ENCODE results near the gene UBE2J2. TPM values are rescaled to one million over a fixed set of nuclear protein-coding genes. Genes with fewer than 3 reads are reported as not detected.

UBE2J2 gene
- total RNA-seq, 1 donor, result 32.6 TPM

DNA sequence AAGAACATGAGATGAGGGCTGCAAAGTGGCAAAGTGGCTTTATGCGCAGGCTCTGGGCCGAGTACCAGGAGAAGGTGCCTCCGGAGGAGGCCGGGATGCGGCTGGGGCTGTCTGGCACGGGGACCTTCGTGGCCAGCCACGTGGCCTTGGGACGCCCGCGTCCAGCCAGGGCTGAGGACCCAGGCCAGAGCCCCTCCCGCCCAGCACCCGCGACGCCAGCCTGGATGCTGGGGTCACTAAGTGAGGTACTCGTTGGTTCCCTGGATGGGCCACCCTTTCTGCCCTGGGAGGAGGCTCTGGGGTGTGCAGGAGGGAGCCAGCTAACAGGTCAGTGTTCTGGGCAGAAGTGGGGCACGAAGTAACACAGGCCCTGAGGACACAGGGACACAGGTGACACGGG is 19.2 kb upstream of the UBE2J2 start:
- DNase-seq (ENCODE audit: insufficient read length, low spot score, missing footprints), result no peak
- H3K79me2 ChIP-seq (ENCODE audit: insufficient read depth, low read length), result no peaks in the 10 kb centered on the region
- peaks cover 11% of the 10 kb centered on the region for H4K20me1 ChIP-seq (ENCODE audit: insufficient read depth, low read length)
- H3K27me3 ChIP-seq (ENCODE audit: insufficient read depth, low read length), result no peaks in the 10 kb centered on the region
- peaks cover 5% of the 10 kb centered on the region for H3K4me1 ChIP-seq (ENCODE audit: insufficient read depth, low read length)
- H3K4me2 ChIP-seq (ENCODE audit: insufficient read depth, low read length), result no peak overlapping the region
- H3K4me3 ChIP-seq (ENCODE audit: insufficient read depth, low read length), result no peak overlapping the region
- H3K36me3 ChIP-seq (ENCODE audit: insufficient read depth, low read length), result no peaks in the 10 kb centered on the region
- H2AFZ ChIP-seq (ENCODE audit: low read length), result no peak overlapping the region
- TF ChIP-seq, protein P1, sequence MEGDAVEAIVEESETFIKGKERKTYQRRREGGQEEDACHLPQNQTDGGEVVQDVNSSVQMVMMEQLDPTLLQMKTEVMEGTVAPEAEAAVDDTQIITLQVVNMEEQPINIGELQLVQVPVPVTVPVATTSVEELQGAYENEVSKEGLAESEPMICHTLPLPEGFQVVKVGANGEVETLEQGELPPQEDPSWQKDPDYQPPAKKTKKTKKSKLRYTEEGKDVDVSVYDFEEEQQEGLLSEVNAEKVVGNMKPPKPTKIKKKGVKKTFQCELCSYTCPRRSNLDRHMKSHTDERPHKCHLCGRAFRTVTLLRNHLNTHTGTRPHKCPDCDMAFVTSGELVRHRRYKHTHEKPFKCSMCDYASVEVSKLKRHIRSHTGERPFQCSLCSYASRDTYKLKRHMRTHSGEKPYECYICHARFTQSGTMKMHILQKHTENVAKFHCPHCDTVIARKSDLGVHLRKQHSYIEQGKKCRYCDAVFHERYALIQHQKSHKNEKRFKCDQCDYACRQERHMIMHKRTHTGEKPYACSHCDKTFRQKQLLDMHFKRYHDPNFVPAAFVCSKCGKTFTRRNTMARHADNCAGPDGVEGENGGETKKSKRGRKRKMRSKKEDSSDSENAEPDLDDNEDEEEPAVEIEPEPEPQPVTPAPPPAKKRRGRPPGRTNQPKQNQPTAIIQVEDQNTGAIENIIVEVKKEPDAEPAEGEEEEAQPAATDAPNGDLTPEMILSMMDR (IDR thresholded peaks at IDR 0.05; ENCODE audit: extremely low read depth, low read depth, low read length), result no peak
- H3K27ac ChIP-seq (ENCODE audit: low read depth, low read length), result no peak overlapping the region
- no peaks in the 10 kb centered on the region for H3K9me3 ChIP-seq (ENCODE audit: low read depth, low read length)

DNA sequence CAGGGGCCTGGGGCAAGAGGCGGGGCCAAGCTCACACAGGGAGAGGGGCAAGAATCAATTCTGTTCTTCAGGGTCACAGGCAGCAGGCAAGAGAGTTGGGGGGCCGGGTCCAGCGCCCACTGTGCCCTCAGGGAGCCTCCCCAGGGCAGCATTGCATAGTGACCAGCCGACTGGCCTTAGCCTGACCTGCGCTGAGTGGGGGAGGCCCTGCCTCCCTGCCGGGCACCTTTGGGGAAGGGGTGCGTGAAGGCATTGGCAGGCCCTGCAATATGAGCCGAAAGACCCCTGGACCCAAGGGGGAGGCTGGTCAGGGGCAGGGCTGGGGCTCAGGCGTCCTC is 18.8 kb upstream of the UBE2J2 start:
- Histone ChIP-seq H3K27ac (ENCODE audit: low read depth, low read length) (no peak overlapping the region), H3K4me1 (ENCODE audit: insufficient read depth, low read length) (peaks cover 5% of the 10 kb centered on the region), H2AFZ (ENCODE audit: low read length) (no peak overlapping the region), H3K4me3 (ENCODE audit: insufficient read depth, low read length) (no peak overlapping the region), H3K36me3 (ENCODE audit: insufficient read depth, low read length) (no peaks in the 10 kb centered on the region), H4K20me1 (ENCODE audit: insufficient read depth, low read length) (peaks cover 11% of the 10 kb centered on the region), H3K9me3 (ENCODE audit: low read depth, low read length) (no peaks in the 10 kb centered on the region), H3K4me2 (ENCODE audit: insufficient read depth, low read length) (no peak overlapping the region), H3K27me3 (ENCODE audit: insufficient read depth, low read length) (no peaks in the 10 kb centered on the region), H3K79me2 (ENCODE audit: insufficient read depth, low read length) (no peaks in the 10 kb centered on the region)
- no peak for DNase-seq (ENCODE audit: insufficient read length, low spot score, missing footprints)
- TF ChIP-seq, protein P1 (IDR thresholded peaks at IDR 0.05; ENCODE audit: extremely low read depth, low read depth, low read length), result no peak

DNA sequence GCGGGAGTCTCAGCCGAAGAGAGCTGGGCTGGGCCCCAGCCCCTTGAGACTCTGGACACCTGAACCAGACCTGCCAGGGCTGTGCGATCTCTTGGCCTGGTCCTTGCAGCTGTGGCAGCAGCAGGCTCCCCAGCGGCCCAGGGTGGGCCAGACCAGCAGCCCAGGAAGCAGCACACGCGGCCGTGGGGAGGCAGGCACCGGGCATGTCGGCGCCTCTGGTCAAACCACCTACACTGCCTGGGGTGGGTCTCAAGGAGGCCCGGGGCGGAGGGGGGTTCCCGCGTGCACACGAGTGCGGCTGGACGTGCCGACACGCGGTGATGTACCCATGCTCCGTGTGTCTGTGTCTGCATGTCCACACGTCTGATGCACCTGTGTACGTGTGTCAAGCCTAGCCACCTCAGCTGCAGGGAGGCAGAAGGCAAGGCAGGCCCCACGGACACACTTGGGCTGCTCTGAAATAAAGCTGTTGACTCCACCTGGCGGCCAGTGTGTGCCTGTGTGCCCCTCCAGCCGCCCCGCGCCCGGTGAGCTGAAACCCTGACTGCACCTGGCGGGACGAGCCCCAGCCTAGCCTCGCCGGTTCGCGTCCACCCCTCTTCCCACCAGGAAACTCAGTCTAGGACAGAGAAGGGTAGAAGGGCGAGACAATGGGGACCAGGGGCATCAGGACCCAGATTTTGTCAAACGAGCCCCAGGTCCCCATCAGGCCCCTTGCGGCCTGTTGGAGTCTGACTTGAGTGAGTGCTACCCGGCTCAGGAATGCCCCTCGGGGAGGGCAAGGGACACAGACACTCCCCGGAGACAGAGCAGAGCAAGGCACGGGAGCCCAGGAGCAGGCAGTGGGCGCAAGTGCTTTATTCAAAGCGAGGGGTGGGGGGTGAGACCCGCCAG is 18.1 kb upstream of the UBE2J2 start:
- Histone ChIP-seq H4K20me1 (ENCODE audit: insufficient read depth, low read length) (peaks cover 11% of the 10 kb centered on the region), H2AFZ (ENCODE audit: low read length) (no peak overlapping the region), H3K36me3 (ENCODE audit: insufficient read depth, low read length) (no peaks in the 10 kb centered on the region), H3K9me3 (ENCODE audit: low read depth, low read length) (no peaks in the 10 kb centered on the region), H3K27ac (ENCODE audit: low read depth, low read length) (no peak overlapping the region), H3K27me3 (ENCODE audit: insufficient read depth, low read length) (no peaks in the 10 kb centered on the region), H3K4me2 (ENCODE audit: insufficient read depth, low read length) (no peak overlapping the region), H3K79me2 (ENCODE audit: insufficient read depth, low read length) (no peaks in the 10 kb centered on the region), H3K4me3 (ENCODE audit: insufficient read depth, low read length) (no peak overlapping the region), H3K4me1 (ENCODE audit: insufficient read depth, low read length) (peaks cover 5% of the 10 kb centered on the region)
- peak; percentile 98 for DNase-seq (ENCODE audit: insufficient read length, low spot score, missing footprints)
- TF ChIP-seq, protein P1 (IDR thresholded peaks at IDR 0.05; ENCODE audit: extremely low read depth, low read depth, low read length), result peak; percentile 55

DNA sequence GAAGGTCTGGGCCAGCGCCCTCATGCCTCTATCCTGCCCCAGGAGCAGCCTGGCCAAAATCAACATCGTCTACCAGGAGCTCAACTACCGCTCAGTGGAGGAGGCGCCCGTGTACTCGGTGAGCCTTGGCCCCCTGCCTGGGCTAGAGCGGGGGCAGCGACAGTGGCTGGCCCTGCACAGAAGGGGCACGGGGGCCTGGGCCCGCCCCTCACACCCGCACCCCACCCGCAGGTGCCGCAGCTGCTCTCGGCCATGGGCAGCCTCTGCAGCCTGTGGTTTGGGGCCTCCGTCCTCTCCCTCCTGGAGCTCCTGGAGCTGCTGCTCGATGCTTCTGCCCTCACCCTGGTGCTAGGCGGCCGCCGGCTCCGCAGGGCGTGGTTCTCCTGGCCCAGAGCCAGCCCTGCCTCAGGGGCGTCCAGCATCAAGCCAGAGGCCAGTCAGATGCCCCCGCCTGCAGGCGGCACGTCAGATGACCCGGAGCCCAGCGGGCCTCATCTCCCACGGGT is 17.4 kb upstream of the UBE2J2 start:
- H2AFZ ChIP-seq (ENCODE audit: low read length), result no peak overlapping the region
- peaks cover 11% of the 10 kb centered on the region for H4K20me1 ChIP-seq (ENCODE audit: insufficient read depth, low read length)
- no peaks in the 10 kb centered on the region for H3K9me3 ChIP-seq (ENCODE audit: low read depth, low read length)
- H3K4me1 ChIP-seq (ENCODE audit: insufficient read depth, low read length), result peaks cover 5% of the 10 kb centered on the region
- no peaks in the 10 kb centered on the region for H3K36me3 ChIP-seq (ENCODE audit: insufficient read depth, low read length)
- no peak overlapping the region for H3K4me2 ChIP-seq (ENCODE audit: insufficient read depth, low read length)
- TF ChIP-seq, protein P1 (IDR thresholded peaks at IDR 0.05; ENCODE audit: extremely low read depth, low read depth, low read length), result no peak
- no peaks in the 10 kb centered on the region for H3K79me2 ChIP-seq (ENCODE audit: insufficient read depth, low read length)
- peak; percentile 97 for DNase-seq (ENCODE audit: insufficient read length, low spot score, missing footprints)
- H3K4me3 ChIP-seq (ENCODE audit: insufficient read depth, low read length), result no peak overlapping the region
- no peak overlapping the region for H3K27ac ChIP-seq (ENCODE audit: low read depth, low read length)
- no peaks in the 10 kb centered on the region for H3K27me3 ChIP-seq (ENCODE audit: insufficient read depth, low read length)
